CD4-positive, alpha-beta memory T cell (primary cell): ENCODE results near the gene PLBD2. TPM values are rescaled to one million over a fixed set of nuclear protein-coding genes. Genes with fewer than 3 reads are reported as not detected.

Experiments used
- CTCF ChIA-PET: fragments of 350-600 bp; sonication (Branson Sonifier 250); formaldehyde crosslinking; loops from one replicate; lab custom pipeline; 2021; ENCODE audit warnings: inconsistent platforms; ENCODE audit not compliant: partially characterized antibody; lab: Charles Lee
- POLR2A ChIA-PET: fragments of 350-600 bp; sonication (Branson Sonifier 250); formaldehyde crosslinking; loops from one replicate; lab custom pipeline; 2021; ENCODE audit not compliant: partially characterized antibody; lab: Charles Lee
- DNase-seq, 5 donors: peaks; one replicate each; pipeline versions ENCODE4 v3.0.0 to v3.0.0-alpha.2; 2020 to 2022; ENCODE audit warnings: mixed read lengths in 1 of 5
- H3K27ac ChIP-seq: one replicate; pipeline ENCODE4 v1.7.0; 2013; ENCODE audit warnings: low read depth, low read length
- H3K27me3 ChIP-seq: 2 replicates; pipeline ENCODE4 v1.7.0; 2013; ENCODE audit warnings: mild to moderate bottlenecking, low read length, moderate library complexity; ENCODE audit not compliant: insufficient read depth
- H3K36me3 ChIP-seq: 2 replicates; pipeline ENCODE4 v1.7.0; 2013; ENCODE audit warnings: mild to moderate bottlenecking, low read length, moderate library complexity; ENCODE audit not compliant: insufficient read depth
- H3K4me1 ChIP-seq: 2 replicates; pipeline ENCODE4 v1.7.0; 2013; ENCODE audit warnings: mild to moderate bottlenecking, low read length, moderate library complexity; ENCODE audit not compliant: insufficient read depth
- H3K4me3 ChIP-seq, 2 donors: one replicate each; pipeline ENCODE4 v1.7.0; 2013; ENCODE audit warnings: low read length in 2 of 2, mild to moderate bottlenecking in 1 of 2
- H3K9me3 ChIP-seq, 2 donors: one replicate each; pipeline ENCODE4 v1.7.0; 2013; ENCODE audit warnings: low read length in 2 of 2, control low read depth in 1 of 2; ENCODE audit not compliant: control insufficient read depth in 1 of 2
- H3K27ac Mint-ChIP-seq, 7 donors: one replicate each; pipeline ENCODE4 v1.8.0; 2020 to 2021; ENCODE audit warnings: mixed read lengths in 7 of 7, mild to moderate bottlenecking in 6 of 7, inconsistent platforms in 3 of 7, moderate library complexity in 3 of 7
- H3K27me3 Mint-ChIP-seq, 2 donors: one replicate each; pipeline ENCODE4 v1.8.0; 2020 to 2021; ENCODE audit warnings: mixed read lengths in 2 of 2
- H3K36me3 Mint-ChIP-seq, 2 donors: one replicate each; pipeline ENCODE4 v1.8.0; 2020 to 2021; ENCODE audit warnings: mixed read lengths in 2 of 2, inconsistent platforms in 1 of 2, mild to moderate bottlenecking in 1 of 2
- H3K4me1 Mint-ChIP-seq, 4 donors: one replicate each; pipeline ENCODE4 v1.8.0; 2020 to 2021; ENCODE audit warnings: mixed read lengths in 4 of 4, mild to moderate bottlenecking in 1 of 4
- H3K4me3 Mint-ChIP-seq, 8 donors: one replicate each; pipeline ENCODE4 v1.8.0; 2020 to 2021; ENCODE audit warnings: mixed read lengths in 8 of 8, mild to moderate bottlenecking in 7 of 8, moderate library complexity in 6 of 8, inconsistent platforms in 3 of 8
- H3K9me3 Mint-ChIP-seq, 8 donors: one replicate each; pipeline ENCODE4 v1.8.0; 2020 to 2021; ENCODE audit warnings: mixed read lengths in 8 of 8, mild to moderate bottlenecking in 5 of 8, inconsistent platforms in 3 of 8, moderate library complexity in 1 of 8
- intact Hi-C: fragments of 100-400 bp; cut with micrococcal nuclease; formaldehyde crosslinking; loops from one replicate; pipeline ENCODE4 v1.15.1; 2023
- polyA plus RNA-seq, 2 donors: library from polyadenylated mRNA; unstranded; fragments of 300-500 nt; fragmentation: Illumina TruSeq; gene quantifications; one replicate each; pipeline ENCODE4 v1.2.3, GENCODE V29; 2021
- total RNA-seq, 2 experiments: library from RNA; stranded (reverse); gene quantifications; one replicate each; pipeline ENCODE4 v1.2.3, GENCODE V29; 2021

PLBD2 gene
- total and polyA plus RNA-seq, 4 experiments from 2014 or later = 2.2 to 18.4 (median 13.1) TPM

DNA sequence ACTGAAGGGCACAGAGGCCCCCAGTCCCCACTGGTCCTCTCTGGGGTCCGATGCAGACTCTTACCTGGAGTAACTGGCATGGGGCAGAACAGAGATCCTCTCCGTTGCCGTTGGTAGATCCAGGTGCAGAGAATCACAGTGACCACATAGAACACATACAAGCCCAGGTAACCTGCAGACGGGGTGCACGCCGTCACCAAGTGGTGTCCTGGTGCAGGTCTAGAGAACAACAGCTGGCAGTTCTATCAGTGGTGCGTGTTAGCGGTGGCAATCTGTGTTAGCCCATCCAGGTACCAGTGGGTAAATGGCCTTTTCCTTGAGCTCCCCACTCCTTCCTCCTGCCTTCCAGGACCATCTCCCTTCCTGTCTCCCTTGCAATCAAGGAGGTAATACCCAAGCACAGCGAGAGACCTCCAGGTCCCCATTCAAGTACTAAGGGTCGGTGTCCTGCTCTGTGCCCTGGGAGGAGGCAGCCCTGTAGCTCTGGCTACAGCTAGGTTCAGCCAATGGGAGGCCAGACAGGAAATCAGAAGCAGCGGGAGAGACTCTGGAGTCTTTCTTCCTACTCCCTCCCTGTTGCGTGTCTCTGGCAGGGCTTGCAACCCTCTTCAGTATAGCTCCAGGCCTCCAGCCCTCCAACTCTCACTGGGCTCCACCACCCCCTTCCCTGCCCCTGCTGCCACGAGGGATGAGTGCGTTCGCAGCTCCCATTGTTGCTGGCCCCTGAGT is 39.3 kb upstream of the PLBD2 start:
- Histone ChIP-seq H3K36me3 (peaks cover 63% of the 10 kb centered on the region), H3K9me3 (no peaks in the 10 kb centered on the region), H3K27me3 (no peaks in the 10 kb centered on the region), H3K4me1 (peaks cover 4% of the 10 kb centered on the region), H3K27ac (no peak overlapping the region), H3K4me3 (no peak overlapping the region)
- DNase-seq = no peak
- POLR2A ChIA-PET = no interaction called here
- H3K27ac Mint-ChIP-seq = no peak overlapping the region
- H3K4me3 Mint-ChIP-seq = no peak overlapping the region
- CTCF ChIA-PET = interaction anchor here (0.9 to 1.5 kb wide), 2 partner anchors 9 kb away, joined by 3 to 5 read pairs; no protein-coding TSS in a partner anchor
- intact Hi-C loops = no loop called here
- no peaks in the 10 kb centered on the region for H3K27me3 Mint-ChIP-seq
- H3K9me3 Mint-ChIP-seq = no peaks in the 10 kb centered on the region
- peaks cover 3 to 17% (median 11%) of the 10 kb centered on the region in 4 donors for H3K4me1 Mint-ChIP-seq
- H3K36me3 Mint-ChIP-seq = peaks cover 60 to 74% of the 10 kb centered on the region in 2 donors

- Mint-ChIP-seq H3K36me3 (peaks cover 55 to 64% of the 10 kb centered on the region in 2 donors), H3K4me1 (peaks cover 3 to 22% (median 12%) of the 10 kb centered on the region in 4 donors), H3K4me3 (no peak overlapping the region), H3K27me3 (no peaks in the 10 kb centered on the region), H3K9me3 (no peaks in the 10 kb centered on the region), H3K27ac (no peak overlapping the region)
- intact Hi-C loops = no loop called here
- Histone ChIP-seq H3K4me1 (peaks cover 4% of the 10 kb centered on the region), H3K27me3 (no peaks in the 10 kb centered on the region), H3K4me3 (no peak overlapping the region), H3K36me3 (peaks cover 50% of the 10 kb centered on the region), H3K27ac (no peak overlapping the region), H3K9me3 (no peaks in the 10 kb centered on the region)
- DNase-seq = no peak
- ChIA-PET CTCF (interaction anchor here (1.5 kb wide), 1 partner anchor 11 kb away, joined by 5 read pairs; no protein-coding TSS in a partner anchor), POLR2A (no interaction called here)
Observed at GRCh38 chr12:113320401-113320800, 38.0 kb upstream of the PLBD2 start.

GRCh38 chr12:113322343-113322742 is 36.0 kb upstream of the PLBD2 start:
- Histone ChIP-seq H3K36me3 (peaks cover 35% of the 10 kb centered on the region), H3K27me3 (no peaks in the 10 kb centered on the region), H3K4me3 (no peak overlapping the region), H3K9me3 (no peaks in the 10 kb centered on the region), H3K27ac (no peak overlapping the region), H3K4me1 (peaks cover 4% of the 10 kb centered on the region)
- H3K27me3 Mint-ChIP-seq = no peaks in the 10 kb centered on the region
- H3K9me3 Mint-ChIP-seq = no peaks in the 10 kb centered on the region
- POLR2A ChIA-PET = no interaction called here
- H3K36me3 Mint-ChIP-seq = peaks cover 51 to 54% of the 10 kb centered on the region in 2 donors
- peaks cover 5 to 32% (median 17%) of the 10 kb centered on the region in 4 donors for H3K4me1 Mint-ChIP-seq
- CTCF ChIA-PET = interaction anchor here (0.8 kb wide), 1 partner anchor 9 kb away, joined by 3 read pairs; no protein-coding TSS in a partner anchor
- DNase-seq = no peak
- no peak overlapping the region for H3K4me3 Mint-ChIP-seq
- peak overlapping the region in 6 of 7 donors; percentile 44 to 88 (median 56) for H3K27ac Mint-ChIP-seq
- intact Hi-C loops = no loop called here

- peaks cover 4% of the 10 kb centered on the region for H3K4me1 ChIP-seq
- H3K9me3 ChIP-seq = no peaks in the 10 kb centered on the region
- H3K27ac Mint-ChIP-seq = peak overlapping the region in 1 of 7 donors; percentile 30
- ChIA-PET POLR2A (interaction anchor here (1.1 kb wide), 1 partner anchor 32 kb away, joined by 4 read pairs; the partner anchor contains the start of gene PLBD2), CTCF (interaction anchor here (1.4 kb wide), 1 partner anchor 92 kb away, joined by 4 read pairs; no protein-coding TSS in a partner anchor)
- no peak overlapping the region for H3K4me3 Mint-ChIP-seq
- H3K36me3 Mint-ChIP-seq = peaks cover 32 to 43% of the 10 kb centered on the region in 2 donors
- peaks cover 17 to 59% (median 32%) of the 10 kb centered on the region in 4 donors for H3K4me1 Mint-ChIP-seq
- H3K27me3 ChIP-seq = no peaks in the 10 kb centered on the region
- no peak overlapping the region for H3K27ac ChIP-seq
- no peaks in the 10 kb centered on the region for H3K27me3 Mint-ChIP-seq
- H3K9me3 Mint-ChIP-seq = no peaks in the 10 kb centered on the region
- DNase-seq = no peak
- H3K4me3 ChIP-seq = no peak overlapping the region
- peaks cover 12% of the 10 kb centered on the region for H3K36me3 ChIP-seq
- intact Hi-C loops = no loop called here
Observed at GRCh38 chr12:113325916-113326315, 32.5 kb upstream of the PLBD2 start.

DNA sequence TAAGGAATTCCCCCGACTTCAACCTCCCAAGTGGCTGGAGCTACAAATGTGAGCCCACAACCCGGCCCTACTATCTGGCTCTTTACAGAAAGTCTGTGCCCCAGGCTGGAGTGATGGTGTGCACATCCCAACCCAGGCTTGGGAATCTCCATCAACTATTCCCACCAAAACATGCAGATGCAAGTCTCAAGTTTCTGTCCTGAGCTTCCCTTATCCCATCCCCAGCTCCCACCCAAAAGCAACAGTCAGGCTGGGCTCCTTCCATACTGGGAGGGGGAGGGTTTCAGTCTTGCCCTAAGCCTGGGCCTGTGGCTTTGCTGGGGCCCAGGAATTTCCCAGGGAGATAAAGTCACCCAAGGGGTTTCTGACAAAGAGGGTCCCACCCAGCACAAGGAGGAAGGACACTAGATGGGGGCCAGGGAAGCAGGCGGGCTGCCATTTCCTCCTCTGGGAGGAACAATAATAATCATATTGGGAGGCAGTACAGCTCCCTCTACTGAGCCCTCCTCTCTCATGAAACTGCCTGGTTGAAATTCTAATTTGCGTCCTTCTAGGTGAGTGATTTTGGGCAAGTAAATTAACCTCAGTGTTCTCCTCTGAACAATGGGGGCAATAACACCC is 31.5 kb upstream of the PLBD2 start:
- H3K4me3 Mint-ChIP-seq = no peak overlapping the region
- H3K36me3 Mint-ChIP-seq = peaks cover 29 to 44% of the 10 kb centered on the region in 2 donors
- H3K4me1 ChIP-seq = peaks cover 4% of the 10 kb centered on the region
- no peak overlapping the region for H3K4me3 ChIP-seq
- H3K27ac ChIP-seq = no peak overlapping the region
- no peaks in the 10 kb centered on the region for H3K9me3 ChIP-seq
- ChIA-PET POLR2A (interaction anchor here (1.1 kb wide), 1 partner anchor 31 kb away, joined by 4 read pairs; the partner anchor contains the start of gene PLBD2), CTCF (interaction anchor here (1.4 kb wide), 1 partner anchor 93 kb away, joined by 4 read pairs; no protein-coding TSS in a partner anchor)
- H3K4me1 Mint-ChIP-seq = peaks cover 22 to 65% (median 39%) of the 10 kb centered on the region in 4 donors
- no peak for DNase-seq
- peaks cover 16% of the 10 kb centered on the region for H3K36me3 ChIP-seq
- H3K27me3 Mint-ChIP-seq = no peaks in the 10 kb centered on the region
- H3K27ac Mint-ChIP-seq = peak overlapping the region in 3 of 7 donors; percentile 36 to 73 (median 50)
- H3K27me3 ChIP-seq = no peaks in the 10 kb centered on the region
- intact Hi-C loops = no loop called here
- H3K9me3 Mint-ChIP-seq = no peaks in the 10 kb centered on the region

DNA sequence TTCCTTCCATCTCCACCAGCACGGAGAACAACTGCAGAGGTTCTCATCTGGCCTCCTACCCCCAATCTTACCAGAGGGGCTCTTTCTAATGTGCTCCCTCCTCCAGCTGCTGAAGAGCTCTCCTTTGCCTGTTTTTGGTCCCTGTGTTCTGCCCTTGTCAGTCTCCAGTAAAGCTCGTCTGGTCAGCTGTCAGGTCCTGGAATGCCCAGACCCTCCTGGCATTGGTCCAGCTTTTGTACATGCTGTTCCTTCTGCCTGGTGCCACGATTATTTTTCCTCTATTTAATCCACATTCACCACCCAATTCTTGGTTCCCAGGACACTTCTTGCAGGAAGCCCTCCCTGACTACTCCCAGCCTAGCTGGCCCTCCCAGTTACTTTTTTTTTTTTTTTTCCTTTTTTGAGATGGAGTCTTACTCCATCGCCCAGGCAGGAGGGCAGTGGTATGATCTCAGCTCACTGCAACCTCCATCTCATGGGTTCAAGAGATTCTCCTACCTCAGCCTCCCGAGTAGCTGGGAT is 30.0 kb upstream of the PLBD2 start:
- ChIA-PET CTCF (interaction anchor here (1.1 kb wide), 1 partner anchor 9 kb away, joined by 3 read pairs; no protein-coding TSS in a partner anchor), POLR2A (interaction anchor here (0.6 kb wide), 1 partner anchor 97 kb away, joined by 3 read pairs; no protein-coding TSS in a partner anchor)
- Mint-ChIP-seq H3K27me3 (no peaks in the 10 kb centered on the region), H3K27ac (peak overlapping the region in 2 of 7 donors; percentile 12 to 41), H3K4me3 (no peak overlapping the region), H3K36me3 (peaks cover 28 to 46% of the 10 kb centered on the region in 2 donors), H3K9me3 (no peaks in the 10 kb centered on the region), H3K4me1 (peaks cover 27 to 67% (median 42%) of the 10 kb centered on the region in 4 donors)
- Histone ChIP-seq H3K4me1 (peaks cover 14% of the 10 kb centered on the region), H3K9me3 (no peaks in the 10 kb centered on the region), H3K36me3 (peaks cover 11% of the 10 kb centered on the region), H3K4me3 (no peak overlapping the region), H3K27me3 (no peaks in the 10 kb centered on the region), H3K27ac (no peak overlapping the region)
- DNase-seq = no peak
- intact Hi-C loops = no loop called here
